NCI-H2171 treated with DMSO at 0.1 percent for 48 hours (cell line): Measurements from ENCODE around the gene NDUFB7.

Experiments
- DNase-seq: peaks from one replicate; lab custom pipeline; 2025; lab: John Stamatoyannopoulos, UW

The NDUFB7 gene

GRCh38 chr19:14520543-14520942 lies 51.3 kb downstream of the NDUFB7 start:
- DNase-seq = no peak

- DNase-seq = no peak
Observed at GRCh38 chr19:14519860-14520407, 51.9 kb downstream of the NDUFB7 start.

- no peak for DNase-seq
Observed at GRCh38 chr19:14519245-14519859, 52.5 kb downstream of the NDUFB7 start.

- DNase-seq = peak; percentile 45
Observed at GRCh38 chr19:14517840-14518505, 53.9 kb downstream of the NDUFB7 start, which contains the start of gene DNAJB1. Gene DNAJB1 (minus strand): TSS chr19:14518397. CDS start chr19:14518349, 48 bp downstream.

GRCh38 chr19:14517446-14517839 lies 54.4 kb downstream of the NDUFB7 start:
- no peak for DNase-seq

GRCh38 chr19:14516746-14517438 lies 55.0 kb downstream of the NDUFB7 start:
- no peak for DNase-seq
